Activated naive CD4-positive, alpha-beta T cell treated with anti-CD3 and anti-CD28 coated beads, Interleukin-2, amount 50 U/mL, for 24 hours (primary cell): ENCODE results near the gene FBP1.
A peak's percentile ranks its signal among the peaks of the same experiment; 100 is the strongest.

Source experiments
- H3K27ac Mint-ChIP-seq: one replicate; pipeline ENCODE4 v1.8.0; 2021; ENCODE audit warnings: mild to moderate bottlenecking, mixed read lengths
- H3K27me3 Mint-ChIP-seq: one replicate; pipeline ENCODE4 v1.8.0; 2021; ENCODE audit warnings: mixed read lengths
- H3K36me3 Mint-ChIP-seq: one replicate; pipeline ENCODE4 v1.8.0; 2021; ENCODE audit warnings: mixed read lengths
- H3K4me1 Mint-ChIP-seq: one replicate; pipeline ENCODE4 v1.8.0; 2021; ENCODE audit warnings: mixed read lengths
- H3K4me3 Mint-ChIP-seq: one replicate; pipeline ENCODE4 v1.8.0; 2021; ENCODE audit warnings: mild to moderate bottlenecking, mixed read lengths
- H3K9me3 Mint-ChIP-seq: one replicate; pipeline ENCODE4 v1.8.0; 2021; ENCODE audit warnings: mixed read lengths

FBP1 gene

GRCh38 chr9:94639061-94639998 lies at the start of gene FBP1:
Gene FBP1 (minus strand): TSS chr9:94639518. CDS start chr9:94639310, 208 bp downstream.
- Mint-ChIP-seq H3K36me3 (no peaks in the 10 kb centered on the region), H3K27ac (peak within 1 kb of the TSS; percentile 79), H3K9me3 (no peaks in the 10 kb centered on the region), H3K4me3 (peak within 1 kb of the TSS; percentile 92), H3K27me3 (no peaks in the 10 kb centered on the region), H3K4me1 (peaks cover 18% of the 10 kb centered on the region)

- Mint-ChIP-seq H3K4me3 (no peak overlapping the region), H3K9me3 (no peaks in the 10 kb centered on the region), H3K27me3 (peaks cover 3% of the 10 kb centered on the region), H3K36me3 (no peaks in the 10 kb centered on the region), H3K4me1 (no peaks in the 10 kb centered on the region), H3K27ac (no peak overlapping the region)
These were observed 48.1 kb upstream of the FBP1 start for GRCh38 chr9:94687451-94687850.

- Mint-ChIP-seq H3K4me3 (no peak overlapping the region), H3K4me1 (no peaks in the 10 kb centered on the region), H3K27ac (no peak overlapping the region)
These were observed 46.0 kb upstream of the FBP1 start for GRCh38 chr9:94685359-94685758.

GRCh38 chr9:94681508-94681907 lies 42.2 kb upstream of the FBP1 start:
- no peak overlapping the region for H3K4me3 Mint-ChIP-seq
- no peaks in the 10 kb centered on the region for H3K4me1 Mint-ChIP-seq
- no peaks in the 10 kb centered on the region for H3K9me3 Mint-ChIP-seq
- H3K27ac Mint-ChIP-seq = peak overlapping the region; percentile 17
- peaks cover 5% of the 10 kb centered on the region for H3K27me3 Mint-ChIP-seq
- no peaks in the 10 kb centered on the region for H3K36me3 Mint-ChIP-seq

More at GRCh38 chr9:94685359-94685758, 46.0 kb upstream of the FBP1 start:
- Mint-ChIP-seq H3K27me3 (peaks cover 3% of the 10 kb centered on the region), H3K36me3 (no peaks in the 10 kb centered on the region), H3K9me3 (no peaks in the 10 kb centered on the region)

GRCh38 chr9:94680621-94681020 lies 41.3 kb upstream of the FBP1 start:
- Mint-ChIP-seq H3K36me3 (no peaks in the 10 kb centered on the region), H3K9me3 (no peaks in the 10 kb centered on the region), H3K27me3 (peaks cover 5% of the 10 kb centered on the region), H3K4me3 (no peak overlapping the region), H3K4me1 (no peaks in the 10 kb centered on the region), H3K27ac (no peak overlapping the region)

GRCh38 chr9:94680020-94680419 lies 40.7 kb upstream of the FBP1 start:
- Mint-ChIP-seq H3K4me1 (no peaks in the 10 kb centered on the region), H3K27me3 (peaks cover 5% of the 10 kb centered on the region), H3K4me3 (no peak overlapping the region), H3K9me3 (no peaks in the 10 kb centered on the region), H3K27ac (no peak overlapping the region), H3K36me3 (no peaks in the 10 kb centered on the region)

GRCh38 chr9:94679587-94679986 lies 40.3 kb upstream of the FBP1 start:
- H3K36me3 Mint-ChIP-seq = no peaks in the 10 kb centered on the region
- H3K4me3 Mint-ChIP-seq = no peak overlapping the region
- H3K9me3 Mint-ChIP-seq = no peaks in the 10 kb centered on the region
- H3K4me1 Mint-ChIP-seq = no peaks in the 10 kb centered on the region
- H3K27ac Mint-ChIP-seq = no peak overlapping the region
- H3K27me3 Mint-ChIP-seq = peaks cover 5% of the 10 kb centered on the region

GRCh38 chr9:94677929-94678328 lies 38.6 kb upstream of the FBP1 start:
- H3K4me3 Mint-ChIP-seq = no peak overlapping the region
- H3K27me3 Mint-ChIP-seq = peaks cover 5% of the 10 kb centered on the region
- no peaks in the 10 kb centered on the region for H3K36me3 Mint-ChIP-seq
- no peaks in the 10 kb centered on the region for H3K4me1 Mint-ChIP-seq
- no peaks in the 10 kb centered on the region for H3K9me3 Mint-ChIP-seq
- H3K27ac Mint-ChIP-seq = no peak overlapping the region

GRCh38 chr9:94676446-94677131 lies 37.3 kb upstream of the FBP1 start:
- Mint-ChIP-seq H3K4me3 (no peak overlapping the region), H3K27ac (no peak overlapping the region), H3K4me1 (no peaks in the 10 kb centered on the region), H3K27me3 (peaks cover 5% of the 10 kb centered on the region), H3K9me3 (no peaks in the 10 kb centered on the region), H3K36me3 (no peaks in the 10 kb centered on the region)

GRCh38 chr9:94675008-94675881 lies 35.9 kb upstream of the FBP1 start:
- Mint-ChIP-seq H3K36me3 (no peaks in the 10 kb centered on the region), H3K27ac (no peak overlapping the region), H3K4me1 (no peaks in the 10 kb centered on the region), H3K9me3 (no peaks in the 10 kb centered on the region), H3K4me3 (no peak overlapping the region), H3K27me3 (peaks cover 2% of the 10 kb centered on the region)

- Mint-ChIP-seq H3K36me3 (no peaks in the 10 kb centered on the region), H3K4me1 (peaks cover 7% of the 10 kb centered on the region), H3K4me3 (no peak overlapping the region), H3K27me3 (peaks cover 2% of the 10 kb centered on the region), H3K9me3 (no peaks in the 10 kb centered on the region), H3K27ac (no peak overlapping the region)
These were observed 33.6 kb upstream of the FBP1 start for GRCh38 chr9:94672811-94673487.

- Mint-ChIP-seq H3K36me3 (no peaks in the 10 kb centered on the region), H3K4me3 (peak overlapping the region; percentile 92), H3K27ac (peak overlapping the region; percentile 80), H3K4me1 (peaks cover 7% of the 10 kb centered on the region), H3K9me3 (no peaks in the 10 kb centered on the region), H3K27me3 (no peaks in the 10 kb centered on the region)
These were observed 29.8 kb upstream of the FBP1 start for GRCh38 chr9:94668928-94669729.

- Mint-ChIP-seq H3K4me1 (peaks cover 7% of the 10 kb centered on the region), H3K27me3 (no peaks in the 10 kb centered on the region), H3K27ac (no peak overlapping the region), H3K36me3 (no peaks in the 10 kb centered on the region), H3K4me3 (peak overlapping the region; percentile 37), H3K9me3 (no peaks in the 10 kb centered on the region)
These were observed 29.2 kb upstream of the FBP1 start for GRCh38 chr9:94668418-94668927.
